Esophagus squamous epithelium (tissue), 5 donors: ENCODE results near the gene PRSS2. TPM values are rescaled to one million over a fixed set of nuclear protein-coding genes. Genes with fewer than 3 reads are reported as not detected.
"Not testable (repeated sequence)": the region's sequence is repeated elsewhere in the genome, so short reads cannot be mapped to it uniquely, and the experiment has no call there.

Experiments
- DNase-seq: peaks from one replicate; lab custom pipeline; 2025; lab: John Stamatoyannopoulos, UW
- H3K27ac ChIP-seq, 4 donors: fragments of 200-600 bp; sonication (generic); one replicate each; pipeline ENCODE4 v1.5.1; 2016 to 2019; ENCODE audit warnings: mild to moderate bottlenecking in 1 of 4
- H3K27me3 ChIP-seq, 4 donors: fragments of 200-600 bp; sonication (generic); 1 replicate in 3 of 4; 2 replicates in 1 of 4; pipeline versions ENCODE4 v1.5.1 to v1.6.0; 2017 to 2021; ENCODE audit warnings: antibody characterized with exemption in 1 of 4
- H3K36me3 ChIP-seq, 3 donors: fragments of 200-600 bp; sonication (generic); one replicate each; pipeline ENCODE4 v1.5.1; 2016 to 2019
- H3K4me1 ChIP-seq, 3 donors: fragments of 200-600 bp; sonication (generic); one replicate each; pipeline ENCODE4 v1.5.1; 2017 to 2019
- H3K4me3 ChIP-seq, 4 donors: fragments of 200-600 bp; sonication (generic); 1 replicate in 3 of 4; 2 replicates in 1 of 4; pipeline ENCODE4 v1.5.1; 2016 to 2019; ENCODE audit warnings: mild to moderate bottlenecking in 2 of 4, moderate library complexity in 1 of 4
- H3K9me3 ChIP-seq, 3 donors: fragments of 200-600 bp; sonication (generic); one replicate each; pipeline ENCODE4 v1.5.1; 2016 to 2019
- POLR2A ChIP-seq, 4 donors: fragments of 450-650 bp; IDR thresholded peaks; one replicate each; pipeline ENCODE4 v1.6.1; 2017; ENCODE audit warnings: antibody characterized with exemption in 4 of 4, mild to moderate bottlenecking in 4 of 4, moderate library complexity in 3 of 4
- WGBS, 2 donors: methylation state at CpG; one replicate each; pipeline ENCODE4 v1.1.5; 2018; 5-methylcytosine and 5-hydroxymethylcytosine counted together
- intact Hi-C: fragments of 100-400 bp; cut with DNase I; formaldehyde crosslinking; loops from one replicate; pipeline ENCODE4 v1.15.0; 2022
- total RNA-seq, 4 donors: library from RNA; depleted of rRNA; stranded (reverse); fragments of >200 nt; gene quantifications; one replicate each; pipeline ENCODE4 v1.1.0, GENCODE V29; 2016
- TF ChIP-seq, protein P1 (sequence below), 6 experiments: fragments of 450-650 bp in 4 of 6; fragments of 200-600 bp in 2 of 6; sonication (generic) in 2 of 6; IDR thresholded peaks; one replicate each; pipeline ENCODE4 v1.5.1; 2016 to 2019; ENCODE audit warnings: antibody characterized with exemption in 6 of 6, mild to moderate bottlenecking in 4 of 6, moderate library complexity in 4 of 6
- donor health status: DM: yes; HTN: yes; CAD: no.

Gene PRSS2
- total RNA-seq, 4 donors from 2014 or later: not detected

DNA sequence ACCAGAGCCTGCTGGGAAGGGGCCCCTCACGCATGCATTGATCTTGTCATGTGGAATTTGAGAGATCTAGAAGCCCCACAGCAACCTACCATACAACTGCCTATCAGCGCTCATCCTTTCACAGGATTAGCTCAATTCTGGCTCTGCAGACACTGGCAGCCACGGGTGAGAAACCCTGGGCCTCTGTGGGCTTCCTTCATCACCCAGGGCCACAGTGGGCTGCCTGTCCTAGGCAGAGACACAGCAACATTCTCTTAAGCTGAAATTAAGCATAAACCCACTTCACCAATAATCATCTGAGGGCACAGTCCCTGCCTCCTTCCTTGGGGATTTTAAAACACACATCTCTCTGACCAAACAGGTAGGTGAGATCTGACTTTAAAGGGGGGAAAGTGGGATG, 3.3 kb upstream of the PRSS2 start:
- H3K36me3 ChIP-seq: no peaks in the 10 kb centered on the region
- no peaks in the 10 kb centered on the region for H3K9me3 ChIP-seq
- no peak overlapping the region for H3K4me3 ChIP-seq
- no peaks in the 10 kb centered on the region for H3K4me1 ChIP-seq
- TF ChIP-seq, protein P1, sequence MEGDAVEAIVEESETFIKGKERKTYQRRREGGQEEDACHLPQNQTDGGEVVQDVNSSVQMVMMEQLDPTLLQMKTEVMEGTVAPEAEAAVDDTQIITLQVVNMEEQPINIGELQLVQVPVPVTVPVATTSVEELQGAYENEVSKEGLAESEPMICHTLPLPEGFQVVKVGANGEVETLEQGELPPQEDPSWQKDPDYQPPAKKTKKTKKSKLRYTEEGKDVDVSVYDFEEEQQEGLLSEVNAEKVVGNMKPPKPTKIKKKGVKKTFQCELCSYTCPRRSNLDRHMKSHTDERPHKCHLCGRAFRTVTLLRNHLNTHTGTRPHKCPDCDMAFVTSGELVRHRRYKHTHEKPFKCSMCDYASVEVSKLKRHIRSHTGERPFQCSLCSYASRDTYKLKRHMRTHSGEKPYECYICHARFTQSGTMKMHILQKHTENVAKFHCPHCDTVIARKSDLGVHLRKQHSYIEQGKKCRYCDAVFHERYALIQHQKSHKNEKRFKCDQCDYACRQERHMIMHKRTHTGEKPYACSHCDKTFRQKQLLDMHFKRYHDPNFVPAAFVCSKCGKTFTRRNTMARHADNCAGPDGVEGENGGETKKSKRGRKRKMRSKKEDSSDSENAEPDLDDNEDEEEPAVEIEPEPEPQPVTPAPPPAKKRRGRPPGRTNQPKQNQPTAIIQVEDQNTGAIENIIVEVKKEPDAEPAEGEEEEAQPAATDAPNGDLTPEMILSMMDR (IDR thresholded peaks at IDR 0.05): no peak
- no peak for TF ChIP-seq POLR2A (IDR thresholded peaks at IDR 0.05)
- H3K27me3 ChIP-seq: peaks cover 0 to 6% (median 0%) of the 10 kb centered on the region in 4 donors
- WGBS, 2 donors: 71 to 80% methylated on average over 1 to 3 of the region's 3 CpGs
- intact Hi-C loops: no loop called here
- no peak overlapping the region for H3K27ac ChIP-seq
- no peak for DNase-seq

DNA sequence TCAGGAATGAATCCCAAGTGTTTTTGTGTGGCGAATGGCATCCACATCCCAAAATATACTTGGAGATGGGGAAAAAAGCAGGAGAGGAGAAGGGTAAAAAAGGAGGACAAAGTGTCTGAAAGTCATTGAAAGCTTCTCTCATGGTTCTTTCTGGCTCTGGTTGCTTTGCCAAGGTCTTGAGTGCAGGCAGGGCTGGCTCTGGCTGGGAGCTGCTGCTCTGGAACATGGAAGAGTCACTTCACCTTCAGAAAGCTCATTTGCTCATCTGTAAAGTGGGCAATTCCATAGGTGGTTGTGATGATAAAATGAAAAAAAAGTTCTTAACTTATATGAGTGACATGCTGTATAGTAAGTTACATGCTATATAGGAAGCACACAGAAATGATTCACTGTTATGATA, 2.9 kb upstream of the PRSS2 start:
- Histone ChIP-seq H3K36me3 (no peaks in the 10 kb centered on the region), H3K4me1 (no peaks in the 10 kb centered on the region), H3K4me3 (no peak overlapping the region), H3K27ac (no peak overlapping the region), H3K9me3 (no peaks in the 10 kb centered on the region), H3K27me3 (peaks cover 0 to 6% (median 0%) of the 10 kb centered on the region in 4 donors)
- DNase-seq: no peak
- no peak for TF ChIP-seq POLR2A (IDR thresholded peaks at IDR 0.05)
- whole genome bisulfite sequencing, 2 donors: 67 to 71% methylated on average over 1 of the region's 1 CpG
- intact Hi-C loops: no loop called here

DNA sequence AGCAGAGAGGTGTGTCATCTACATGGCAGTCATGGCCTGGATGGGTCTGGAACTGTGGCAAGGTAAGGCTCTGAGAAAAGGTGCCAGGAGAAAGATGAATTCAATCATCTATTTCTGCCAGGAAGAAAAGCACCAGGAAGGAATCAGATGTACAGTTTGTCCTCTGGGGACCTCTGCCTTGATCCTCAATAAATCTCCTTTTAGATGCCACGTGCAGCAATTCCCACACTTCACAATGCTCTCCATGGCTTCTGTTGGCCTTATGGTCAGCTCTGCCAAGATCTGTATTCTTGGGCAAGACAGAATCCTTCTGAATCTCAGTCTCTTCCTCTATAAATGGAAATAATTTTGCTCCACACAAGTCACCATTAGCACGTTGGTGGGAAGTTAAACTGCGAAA, 1.9 kb upstream of the PRSS2 start:
- H3K4me1 ChIP-seq, intact Hi-C loops, H3K9me3 ChIP-seq, H3K36me3 ChIP-seq, H3K27me3 ChIP-seq, H3K4me3 ChIP-seq, H3K27ac ChIP-seq, DNase-seq: not testable (repeated sequence)
- WGBS, 2 donors: 68 to 71% methylated on average over 3 of the region's 3 CpGs

DNA sequence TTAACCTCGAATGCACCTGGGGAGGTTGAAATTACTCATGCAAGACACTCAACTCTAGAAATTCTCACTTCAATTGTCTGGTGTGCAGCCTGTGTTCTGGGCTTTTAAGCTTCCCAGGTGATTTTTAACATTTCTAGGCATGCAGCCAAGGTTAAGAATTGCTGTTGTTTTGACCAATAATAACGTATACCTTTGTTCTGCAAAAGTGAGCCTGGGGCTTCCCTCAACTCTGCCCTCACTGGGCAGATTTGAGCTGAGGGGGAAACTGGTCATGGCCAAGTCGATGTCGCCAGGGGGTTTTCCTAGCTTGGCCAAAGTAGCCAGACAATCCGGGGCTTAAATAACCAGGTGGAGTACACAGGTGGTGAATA, 568 bp downstream of the PRSS2 start:
- H3K9me3 ChIP-seq: no peaks in the 10 kb centered on the region
- no peak for DNase-seq
- no peaks in the 10 kb centered on the region for H3K4me1 ChIP-seq
- no peak overlapping the region for H3K27ac ChIP-seq
- TF ChIP-seq, protein P1 (IDR thresholded peaks at IDR 0.05): no peak
- no peak for TF ChIP-seq POLR2A (IDR thresholded peaks at IDR 0.05)
- intact Hi-C loops: no loop called here
- no peaks in the 10 kb centered on the region for H3K36me3 ChIP-seq
- no peak overlapping the region for H3K4me3 ChIP-seq
- H3K27me3 ChIP-seq: peaks cover 0 to 6% (median 0%) of the 10 kb centered on the region in 4 donors
- 20 to 55% methylated on average over 5 of the region's 5 CpGs for WGBS, 2 donors

DNA sequence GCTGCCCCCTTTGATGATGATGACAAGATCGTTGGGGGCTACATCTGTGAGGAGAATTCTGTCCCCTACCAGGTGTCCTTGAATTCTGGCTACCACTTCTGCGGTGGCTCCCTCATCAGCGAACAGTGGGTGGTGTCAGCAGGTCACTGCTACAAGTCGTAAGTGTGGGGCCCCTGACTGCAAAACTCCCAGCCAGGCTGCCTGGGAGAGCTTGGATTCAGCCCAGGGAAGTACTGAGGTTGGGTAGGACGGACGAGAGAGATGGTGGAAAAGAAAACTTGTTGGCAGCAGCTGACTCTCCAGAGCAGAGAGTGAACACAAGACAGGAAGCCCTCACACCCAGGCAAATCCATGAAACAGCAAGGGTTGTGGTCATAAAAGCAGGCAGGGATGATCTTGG, 1.3 kb downstream of the PRSS2 start:
- Histone ChIP-seq H3K4me3 (no peak overlapping the region), H3K27ac (no peak overlapping the region), H3K9me3 (no peaks in the 10 kb centered on the region), H3K36me3 (no peaks in the 10 kb centered on the region), H3K27me3 (peaks cover 0 to 6% (median 0%) of the 10 kb centered on the region in 4 donors), H3K4me1 (no peaks in the 10 kb centered on the region)
- DNase-seq: no peak
- TF ChIP-seq, protein P1 (IDR thresholded peaks at IDR 0.05): no peak
- no peak for TF ChIP-seq POLR2A (IDR thresholded peaks at IDR 0.05)
- intact Hi-C loops: no loop called here
- WGBS, 2 donors: 28 to 78% methylated on average over 3 to 4 of the region's 6 CpGs

DNA sequence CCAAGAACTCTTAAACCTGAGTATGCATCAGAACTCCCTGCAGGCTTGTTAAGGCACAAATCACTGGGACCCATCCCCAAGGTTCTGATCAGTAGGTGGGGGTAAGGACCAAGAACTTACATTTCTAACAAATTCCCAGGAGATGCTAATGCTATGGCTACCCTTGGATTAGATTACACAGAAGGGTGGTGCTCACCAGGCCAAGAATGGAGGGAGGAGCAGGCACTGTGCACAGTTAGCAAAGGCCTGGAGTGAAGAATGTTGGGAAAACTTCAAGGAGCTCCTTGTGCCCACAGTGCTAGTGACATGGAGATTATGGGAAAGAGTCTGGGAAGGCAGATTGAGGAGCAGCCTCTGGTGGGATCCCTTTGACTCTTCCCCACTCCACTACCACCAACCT, 1.9 kb downstream of the PRSS2 start:
- intact Hi-C loops: no loop called here
- no peak overlapping the region for H3K4me3 ChIP-seq

More for the DNA sequence above, 1.9 kb downstream of the PRSS2 start:
- no peak for TF ChIP-seq POLR2A (IDR thresholded peaks at IDR 0.05)
- TF ChIP-seq, protein P1 (IDR thresholded peaks at IDR 0.05): no peak
- Histone ChIP-seq H3K27me3 (peaks cover 0 to 6% (median 0%) of the 10 kb centered on the region in 4 donors), H3K4me1 (no peaks in the 10 kb centered on the region), H3K27ac (no peak overlapping the region), H3K36me3 (no peaks in the 10 kb centered on the region), H3K9me3 (no peaks in the 10 kb centered on the region)
- DNase-seq: no peak
